Hindlimb muscle (tissue), 1 donor: ENCODE data around the gene PKP2. TPM values are rescaled to one million over a fixed set of nuclear protein-coding genes. Genes with fewer than 3 reads are reported as not detected.
A peak's percentile ranks its signal among the peaks of the same experiment; 100 is the strongest.

Experiments used
- DNase-seq: peaks from one replicate; pipeline ENCODE4 v3.0.0-alpha.2; 2013
- polyA plus RNA-seq: library from polyadenylated mRNA; unstranded; fragments of 120-200 nt; gene quantifications from one replicate; pipeline ENCODE4 v1.2.1, GENCODE V29; 2013; ENCODE audit not compliant: insufficient read length

PKP2 gene
- polyA plus RNA-seq, result 6.1 TPM

DNA sequence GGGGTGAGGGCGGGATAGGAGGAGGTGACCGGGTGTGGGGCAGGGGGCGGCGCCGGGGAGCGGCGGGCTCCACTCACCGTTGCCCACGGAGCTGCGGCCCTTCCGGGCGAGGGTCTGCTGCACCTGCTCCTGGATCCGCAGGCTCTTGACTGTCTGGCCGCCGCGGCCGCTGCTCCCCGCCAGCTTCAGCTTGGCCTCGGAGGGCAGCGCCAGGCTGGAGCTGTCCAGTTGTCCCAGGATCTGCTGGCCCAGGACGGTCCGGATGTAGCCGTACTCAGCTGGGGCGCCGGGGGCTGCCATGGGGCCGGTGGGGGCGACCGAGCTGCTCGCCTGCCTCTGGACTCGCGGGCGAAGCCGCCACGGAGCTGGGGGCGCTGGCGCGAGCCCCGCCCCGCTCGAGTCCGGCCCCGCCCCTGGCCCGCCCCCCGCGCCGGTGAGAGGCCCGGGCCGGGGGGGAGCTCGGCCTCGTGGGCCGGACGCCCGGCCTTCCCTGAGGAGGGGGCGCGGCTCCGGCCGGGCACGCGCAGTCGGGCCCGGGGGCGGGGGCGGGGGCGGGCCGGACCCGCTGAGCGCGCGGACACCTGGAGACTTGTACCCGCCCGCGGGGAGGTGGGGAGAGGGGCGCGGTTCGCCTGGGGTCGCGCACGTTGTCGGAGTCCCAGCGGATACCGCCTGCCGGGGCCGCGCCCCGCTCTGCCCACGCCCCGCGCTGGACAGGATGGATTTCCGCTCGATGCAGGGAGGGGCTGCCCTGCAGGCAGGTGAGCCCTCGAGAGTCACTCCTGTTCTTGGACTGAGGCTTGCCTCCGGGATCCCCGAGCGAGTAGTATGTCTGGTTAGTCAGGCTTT is at the start of gene PKP2:
PKP2 (minus strand) TSS at position 346 of the 849 bp plus-strand sequence; CDS start at position 300, 46 bp downstream.
- DNase-seq, result peak; percentile 54

DNA sequence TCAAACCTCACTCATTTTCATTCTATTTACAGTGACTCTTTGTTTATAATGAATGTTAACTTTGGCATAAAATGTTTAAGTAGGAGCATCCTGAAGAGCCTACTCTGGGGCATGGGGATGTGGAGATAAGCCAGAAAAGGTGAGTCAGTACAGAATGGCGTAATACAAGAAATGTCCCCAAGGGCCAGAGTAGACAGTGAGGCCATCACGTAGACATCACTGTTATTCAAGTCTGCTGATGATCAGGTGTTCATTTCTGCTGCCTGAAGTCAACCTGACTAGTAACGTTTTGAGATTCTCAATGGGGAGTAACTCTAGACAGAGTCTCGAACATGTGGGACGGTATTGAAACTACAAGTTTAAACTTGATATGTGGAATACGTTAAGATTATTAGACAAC is 47.6 kb upstream of the PKP2 start:
- no peak for DNase-seq

DNA sequence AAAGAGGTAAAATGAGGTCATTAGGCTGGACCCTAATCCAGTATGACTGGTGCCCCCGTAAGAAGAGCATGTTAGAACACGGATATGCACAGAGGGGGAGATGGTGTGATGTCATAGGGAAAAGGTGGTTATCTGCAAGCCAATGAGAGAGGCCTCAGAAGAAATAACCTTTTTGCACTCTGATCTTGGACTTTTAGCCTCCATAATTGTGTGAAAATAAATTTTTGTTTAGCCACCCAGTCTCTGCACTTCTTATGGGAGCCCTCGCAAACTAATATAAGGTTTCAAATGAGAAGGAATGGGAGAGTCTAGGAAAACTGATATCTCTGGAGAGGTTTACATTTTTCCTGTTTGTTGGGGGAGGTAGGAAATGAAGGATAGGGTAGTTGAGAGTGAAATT is 43.2 kb upstream of the PKP2 start:
- DNase-seq, result no peak

DNA sequence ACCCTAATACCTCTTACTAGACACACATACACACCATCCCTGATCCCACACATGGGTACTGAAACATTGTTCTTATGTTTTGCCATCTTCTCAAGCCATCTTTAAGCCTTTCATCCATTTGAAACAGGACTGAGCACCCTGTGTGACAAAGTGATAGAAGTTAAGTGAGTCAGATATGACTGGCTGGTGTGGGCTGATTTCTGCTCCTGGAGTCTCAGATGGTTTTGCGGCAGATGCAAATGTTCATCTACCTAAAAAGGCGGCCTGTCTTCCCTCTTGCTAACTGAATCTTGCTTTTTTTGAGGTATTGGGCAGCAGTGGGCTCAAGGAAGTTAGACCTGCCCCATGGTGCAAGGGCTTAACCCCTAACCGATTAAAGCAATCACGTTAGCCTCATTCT is 30.4 kb upstream of the PKP2 start:
- DNase-seq, result no peak

DNA sequence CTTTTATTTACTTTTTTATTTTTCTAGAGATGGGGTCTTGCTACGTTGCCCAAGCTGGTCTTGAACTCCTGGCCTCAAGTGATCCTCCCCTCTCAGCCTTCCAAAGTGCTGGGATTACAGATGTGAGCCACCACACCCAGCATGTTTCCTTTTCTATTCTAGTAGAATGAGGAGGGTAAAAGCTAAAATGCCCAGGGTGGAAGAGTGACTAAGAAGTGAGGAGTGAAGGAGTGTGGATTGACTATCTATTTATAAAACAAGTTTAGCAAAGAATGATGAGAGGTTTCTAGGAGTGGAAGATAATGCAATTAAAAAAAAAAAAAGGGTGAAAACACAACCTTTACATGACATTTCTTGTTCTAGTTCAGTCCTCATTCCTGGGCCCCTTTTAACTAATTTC is 29.8 kb upstream of the PKP2 start:
- no peak for DNase-seq

DNA sequence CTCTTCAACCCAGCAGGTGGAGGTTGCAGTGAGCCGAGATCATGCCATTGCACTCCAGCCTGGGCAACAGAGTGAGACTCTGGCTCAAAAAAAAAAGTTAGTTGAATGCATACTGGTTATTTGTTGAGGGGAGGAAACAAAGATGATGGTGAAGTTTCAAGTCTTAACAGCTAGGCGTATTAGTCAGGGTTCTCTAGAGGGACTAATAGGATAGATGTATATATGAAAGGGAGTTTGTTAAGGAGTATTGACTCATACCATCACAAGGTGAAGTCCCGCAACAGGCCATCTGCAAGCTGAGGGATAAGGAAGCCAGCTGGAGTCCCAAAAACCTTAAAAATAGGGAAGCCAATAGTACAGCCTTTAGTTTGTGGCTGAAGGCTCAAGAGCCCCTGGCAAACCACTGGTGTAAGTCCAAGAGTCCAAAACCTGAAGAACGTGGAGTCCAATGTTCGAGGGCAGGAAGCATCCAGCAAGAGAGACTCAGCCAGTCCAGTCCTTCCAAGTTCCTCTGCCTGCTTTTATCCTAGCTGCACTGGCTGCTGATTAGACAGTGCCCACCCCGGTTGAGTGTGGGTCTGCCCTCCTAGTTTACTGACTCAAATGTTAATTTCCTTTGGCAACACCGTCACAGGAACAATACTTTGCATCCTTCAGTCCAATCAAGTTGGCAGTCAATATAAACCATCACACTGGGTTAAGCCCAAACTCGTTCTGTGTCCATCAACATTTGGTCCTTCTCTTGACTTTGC is 26.1 kb upstream of the PKP2 start:
- DNase-seq, result no peak

DNA sequence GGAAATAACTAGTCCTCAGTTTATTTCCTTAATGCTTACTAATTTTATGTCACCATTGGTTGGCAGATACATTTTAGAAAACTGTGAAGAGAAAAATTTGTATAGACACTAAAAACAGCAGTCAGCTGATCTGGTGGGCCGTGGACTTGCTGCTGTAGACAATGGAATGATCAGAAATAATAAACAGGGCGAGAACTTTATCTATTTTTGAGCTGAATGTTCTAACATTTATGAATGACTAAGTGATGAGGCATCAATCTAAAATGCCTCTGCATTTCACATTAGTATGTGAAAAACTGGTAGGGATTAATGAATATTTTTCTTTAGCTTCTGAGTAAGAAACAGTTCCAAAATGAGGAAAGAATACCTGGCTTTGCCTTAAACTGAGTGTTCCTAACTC is 24.8 kb upstream of the PKP2 start:
- DNase-seq, result no peak

DNA sequence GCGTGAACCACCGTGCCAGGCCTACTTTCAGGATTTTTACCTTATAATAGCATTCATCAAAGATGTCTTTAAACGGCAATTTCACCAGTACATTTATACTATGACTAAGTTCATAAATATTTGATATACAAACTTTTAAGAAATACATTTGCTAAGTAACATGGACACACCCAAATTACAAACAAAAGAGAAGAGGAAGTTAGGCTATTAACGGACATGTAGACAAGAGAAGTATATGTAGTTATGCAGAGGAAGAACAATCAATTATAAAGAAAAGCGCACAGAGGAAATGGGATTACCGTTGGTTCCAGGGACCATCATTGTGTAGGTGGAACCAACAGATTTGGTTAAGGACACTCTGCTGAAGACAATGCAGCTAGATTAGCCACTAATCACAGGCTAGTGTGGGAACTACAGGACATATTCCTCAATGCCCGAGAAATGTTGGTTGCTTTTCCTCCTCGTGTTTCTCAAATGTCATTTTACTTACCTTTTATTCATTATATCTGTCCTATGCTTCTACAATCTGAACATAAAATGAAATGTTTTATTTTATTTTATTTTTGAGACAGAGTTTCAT is 24.0 kb upstream of the PKP2 start:
- DNase-seq, result no peak

DNA sequence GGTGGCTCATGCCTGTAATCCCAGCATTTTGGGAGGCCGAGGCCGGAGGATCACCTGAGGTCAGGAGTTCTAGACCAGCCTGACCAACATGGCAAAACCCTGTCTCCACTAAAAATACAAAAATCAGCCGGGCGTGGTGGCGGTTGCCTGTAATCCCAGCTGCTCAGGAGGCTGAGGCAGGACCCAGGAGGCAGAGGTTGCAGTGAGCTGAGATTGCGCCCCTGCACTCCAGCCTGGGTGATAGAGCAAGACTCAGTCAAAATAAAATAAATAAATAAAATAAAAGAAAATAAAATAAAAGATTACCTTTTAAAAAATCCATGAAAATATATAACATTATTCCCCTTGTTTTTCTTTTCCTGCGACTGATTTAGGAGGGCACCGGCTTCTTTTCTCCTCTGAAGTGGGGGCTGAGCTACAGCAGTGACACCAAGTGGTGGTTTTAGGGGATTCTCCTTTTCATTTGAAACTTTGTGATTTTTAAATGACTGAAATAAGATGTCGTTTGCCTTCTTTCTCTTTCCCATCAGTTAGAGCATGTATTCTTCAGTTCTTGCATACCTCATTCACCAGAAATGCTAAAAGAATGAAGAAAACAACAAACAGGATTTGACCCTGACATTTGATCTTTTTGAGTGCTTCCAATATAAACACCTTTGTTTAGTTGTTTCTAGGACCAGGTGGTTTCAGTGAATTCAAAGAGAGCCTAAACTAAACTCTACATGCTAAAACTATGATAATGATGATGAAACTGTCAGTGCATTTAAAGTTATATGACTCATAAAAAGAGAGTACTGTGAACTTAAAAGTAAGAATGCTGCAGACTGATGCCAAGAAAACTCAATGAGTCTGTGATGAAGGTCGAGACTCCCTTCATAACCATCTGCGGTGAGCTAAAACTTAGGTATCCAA is 22.6 kb upstream of the PKP2 start:
- no peak for DNase-seq

DNA sequence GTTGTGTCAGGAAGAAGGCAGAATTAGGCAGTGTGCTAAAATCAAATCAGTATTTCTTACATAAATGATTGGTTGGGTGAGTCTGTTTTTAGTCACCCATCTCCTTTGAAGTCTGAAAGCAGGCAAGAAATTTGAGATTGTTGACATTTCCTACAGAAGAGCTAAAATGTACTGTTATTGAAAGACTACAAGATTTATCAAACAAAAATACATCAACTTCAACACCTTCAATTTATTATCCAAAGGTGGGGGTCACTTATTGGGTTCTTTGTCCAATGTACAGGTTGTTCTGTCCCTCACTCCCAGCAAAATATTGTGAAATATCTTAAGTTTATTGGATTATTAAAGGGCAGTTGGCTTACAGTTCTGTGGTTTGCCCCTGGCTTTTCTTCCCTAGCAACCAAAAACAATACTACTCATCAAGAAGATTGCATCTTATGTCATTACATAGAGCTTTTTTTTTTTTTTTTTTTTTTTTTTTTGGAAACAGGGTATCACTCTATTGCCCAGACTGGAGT is 20.6 kb upstream of the PKP2 start:
- no peak for DNase-seq

DNA sequence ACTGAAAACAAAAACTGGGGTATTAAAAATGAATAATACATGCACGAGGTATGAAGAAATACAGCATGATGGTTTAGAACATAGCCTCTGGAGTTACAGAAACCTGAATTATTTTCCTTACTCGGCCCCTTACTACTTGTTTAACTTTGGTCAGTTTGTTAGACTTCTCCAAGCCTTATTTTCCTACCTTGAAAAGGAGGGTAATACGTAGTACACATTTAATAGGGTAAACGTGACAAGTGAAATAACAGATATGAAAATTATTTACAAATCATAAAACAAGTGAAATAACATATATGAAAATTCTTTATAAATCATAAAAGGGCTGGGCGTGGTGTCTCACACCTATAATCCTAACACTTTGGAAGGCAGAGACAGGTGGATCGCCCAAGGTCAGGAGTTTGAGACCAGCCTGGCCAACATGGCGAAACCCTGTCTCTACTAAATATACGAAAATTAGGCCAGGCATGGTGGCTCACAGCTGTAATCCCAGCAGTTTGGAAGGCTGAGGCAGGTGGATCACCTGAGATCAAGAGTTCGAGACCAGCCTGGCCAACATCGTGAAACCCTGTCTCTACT is 11.4 kb upstream of the PKP2 start:
- no peak for DNase-seq

DNA sequence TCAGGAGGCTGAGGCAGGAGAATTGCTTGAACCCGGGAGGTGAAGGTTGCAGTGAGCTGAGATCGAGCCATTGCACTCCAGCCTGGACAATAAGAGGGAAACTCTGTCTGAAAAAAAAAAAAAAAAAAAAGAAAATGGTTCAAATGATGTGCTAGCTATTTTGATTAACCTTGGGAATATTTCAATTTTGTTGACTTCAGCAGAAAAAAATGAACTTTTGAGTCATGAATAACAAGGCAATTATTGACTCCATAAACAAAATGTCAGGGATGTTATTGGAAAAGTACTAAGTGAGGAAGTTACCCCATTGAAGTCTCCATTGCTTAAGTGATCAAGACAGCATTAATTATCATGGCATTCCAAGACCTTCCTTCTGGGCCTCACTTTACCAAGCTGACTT is 10.6 kb upstream of the PKP2 start:
- no peak for DNase-seq

DNA sequence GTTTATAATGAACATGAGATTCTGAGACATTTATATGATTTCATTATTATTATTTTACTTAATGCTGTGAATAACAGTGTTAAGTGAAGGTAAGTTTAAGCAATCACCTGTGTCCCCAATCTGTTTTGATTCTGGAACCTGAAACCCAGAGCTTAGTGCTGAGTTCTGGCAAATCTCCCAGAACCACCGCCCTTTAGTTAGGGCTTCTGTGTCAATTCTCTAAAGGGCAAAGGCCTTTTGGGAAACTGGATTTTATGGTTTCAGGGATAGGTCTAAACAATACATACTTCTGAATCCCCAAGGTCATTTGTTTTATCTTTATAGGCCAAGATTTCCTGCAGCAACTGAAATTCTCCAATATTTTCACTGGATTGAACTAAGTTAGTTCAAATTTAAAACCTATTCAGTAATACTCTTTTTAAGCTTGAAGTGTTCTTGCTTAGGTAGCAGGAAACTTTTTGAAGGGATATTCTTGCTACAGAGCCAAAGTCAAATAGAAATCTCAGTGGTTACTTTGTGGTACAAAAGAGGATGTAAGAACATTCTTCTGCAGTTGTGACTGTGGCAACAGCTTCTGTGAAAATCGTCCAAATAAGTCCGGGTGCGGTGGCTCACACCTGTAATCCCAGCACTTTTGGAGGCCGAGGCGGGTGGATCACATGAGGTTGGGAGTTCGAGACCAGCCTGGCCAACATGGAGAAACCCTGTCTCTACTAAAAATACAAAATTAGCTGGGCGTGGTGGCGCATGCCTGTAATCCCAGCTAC is 10.0 kb upstream of the PKP2 start:
- DNase-seq, result no peak

DNA sequence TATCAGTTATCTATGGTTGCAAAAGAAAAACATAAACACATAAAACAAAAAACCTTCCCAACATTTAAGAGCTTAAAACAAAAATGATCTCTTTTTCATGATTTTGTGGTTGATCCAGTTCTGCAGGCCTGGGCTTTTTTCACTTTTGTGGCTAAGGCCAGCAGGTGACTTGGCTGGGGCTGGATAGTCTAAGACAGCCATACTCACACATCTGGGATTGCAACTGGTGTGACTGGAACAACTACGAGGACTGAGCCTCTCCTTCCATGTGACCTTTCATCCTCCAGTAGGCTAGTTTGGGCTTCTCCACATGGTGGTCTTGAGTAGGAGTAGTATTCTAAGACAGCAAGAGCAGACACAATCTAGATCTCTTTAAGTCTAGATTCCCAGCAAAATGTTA is 7.2 kb upstream of the PKP2 start:
- no peak for DNase-seq

DNA sequence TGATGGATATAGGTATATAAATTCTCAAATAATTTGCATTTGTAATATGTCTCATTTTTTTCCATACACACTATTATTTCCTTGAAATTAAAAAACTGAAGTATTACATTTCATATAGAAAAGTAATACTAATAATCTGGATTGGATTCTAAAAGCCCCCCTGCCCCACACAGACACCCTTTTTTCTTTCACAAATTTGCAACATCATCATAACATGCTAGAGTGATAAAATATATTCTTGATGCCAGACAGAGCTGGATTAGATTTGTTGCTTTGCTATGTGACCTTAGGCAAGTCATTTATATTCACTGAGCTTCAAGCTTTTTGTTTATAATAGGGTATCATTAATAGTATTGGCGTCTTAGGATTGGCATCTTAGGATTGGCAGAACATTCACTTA is 6.7 kb upstream of the PKP2 start:
- DNase-seq, result no peak

DNA sequence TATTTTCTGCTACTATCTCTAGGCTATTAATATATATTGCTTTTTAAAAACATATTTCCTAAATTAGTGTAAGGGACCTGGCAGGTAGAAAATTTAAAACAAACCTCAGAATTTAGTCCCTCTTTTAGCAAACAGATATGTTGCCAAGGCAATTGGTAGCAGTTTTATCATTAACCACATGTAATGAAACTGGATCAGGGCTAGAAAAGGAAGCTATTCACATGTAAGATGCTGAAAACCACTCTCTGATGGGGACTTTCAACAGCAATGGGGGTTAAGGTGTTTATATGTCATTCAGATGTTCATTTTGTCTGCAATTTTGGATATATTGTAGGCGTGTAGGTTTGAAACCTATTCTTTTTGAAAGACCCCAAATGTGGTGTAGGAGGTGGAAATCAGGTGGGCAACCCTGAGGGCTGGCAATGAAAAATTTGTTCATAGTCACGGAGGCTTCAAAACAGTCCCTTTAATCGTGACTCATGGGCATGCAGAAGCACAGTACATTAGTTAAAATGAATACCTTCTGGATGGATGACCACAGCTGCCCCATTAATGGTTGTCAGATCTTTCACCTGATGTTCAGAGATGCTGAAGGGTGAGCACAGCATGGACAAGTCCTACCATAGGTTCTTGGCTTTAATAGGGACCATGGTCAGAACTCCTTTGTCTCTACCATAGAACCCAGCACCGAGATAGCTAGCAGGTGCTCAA is 5.9 kb upstream of the PKP2 start:
- DNase-seq, result no peak

DNA sequence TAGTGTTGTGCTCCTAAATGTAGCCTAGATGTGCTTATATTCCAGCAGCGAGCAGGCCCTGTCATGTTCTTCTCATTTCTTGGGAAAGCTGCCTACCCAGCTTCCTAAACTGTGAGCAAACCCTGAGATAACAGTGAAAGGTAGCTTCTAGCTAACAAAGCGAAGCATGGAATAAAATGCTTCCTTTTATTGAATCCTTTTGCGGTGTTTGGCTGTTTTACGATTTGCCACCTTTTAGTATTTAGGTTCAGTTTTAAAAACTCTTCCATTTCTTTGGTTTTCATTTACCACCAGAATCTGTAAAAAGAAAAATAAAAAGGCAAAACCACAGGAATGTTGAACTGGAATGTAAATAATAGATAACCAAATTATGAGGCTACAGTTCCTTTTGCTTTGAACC is 5.0 kb upstream of the PKP2 start:
- DNase-seq, result no peak

DNA sequence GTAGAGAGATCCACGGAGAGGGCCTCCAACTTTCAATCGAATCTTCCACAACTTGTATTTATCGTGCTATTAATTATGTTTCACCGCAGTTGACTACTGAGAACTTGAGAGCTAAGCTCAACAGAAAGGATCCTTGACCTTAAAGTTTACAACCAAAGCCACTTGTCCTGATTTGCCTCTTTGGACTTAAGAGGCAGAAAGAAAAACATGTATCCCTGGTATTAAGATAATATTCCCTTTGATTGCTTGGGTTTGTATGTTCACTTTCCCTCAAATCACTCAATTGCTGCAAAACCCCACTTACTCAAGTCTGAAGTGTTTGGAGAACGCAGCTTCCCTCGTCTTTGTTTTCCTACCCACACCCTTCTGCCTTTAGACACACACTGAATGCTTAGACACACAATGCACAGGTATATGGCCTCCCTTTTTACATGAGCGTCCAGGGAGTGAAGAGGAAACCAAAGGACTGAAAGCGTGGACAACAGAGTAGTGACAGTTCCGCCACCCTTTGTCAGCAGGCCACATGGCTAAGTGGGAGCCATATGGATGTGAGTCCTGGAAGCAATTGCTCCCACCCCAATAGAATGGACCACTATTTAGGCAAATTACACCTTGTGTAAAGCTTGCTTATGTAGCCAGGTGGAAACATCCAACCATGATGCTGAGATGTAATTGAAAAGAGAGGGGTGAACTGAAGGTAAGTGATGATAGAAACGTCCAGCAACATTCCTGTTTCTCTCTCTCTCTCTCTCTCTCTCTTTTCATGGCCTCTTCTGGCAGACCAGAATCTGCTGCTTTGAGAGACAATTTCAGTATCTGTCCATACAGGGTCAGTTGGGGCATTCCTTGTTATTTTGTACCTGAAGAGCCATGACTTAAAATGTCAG is 1.4 kb upstream of the PKP2 start:
- DNase-seq, result no peak

DNA sequence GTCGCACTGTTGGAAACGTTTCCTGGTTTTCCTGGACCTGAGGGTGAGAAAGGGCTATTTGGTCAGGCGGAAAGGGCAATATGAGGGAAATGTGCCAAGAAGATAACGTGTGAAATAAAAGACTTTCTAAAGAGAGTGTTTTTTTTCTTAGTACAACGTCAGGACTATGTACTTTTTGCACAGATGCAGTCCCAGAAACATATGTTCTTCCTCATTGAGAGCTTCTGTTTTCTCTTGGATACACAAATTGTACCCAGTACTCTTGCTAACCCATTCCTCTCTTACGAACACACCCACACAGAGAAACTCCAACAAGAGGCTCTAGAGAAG is 669 bp upstream of the PKP2 start:
- no peak for DNase-seq
